Fibroblast of pulmonary artery (primary cell): Measurements from ENCODE around the gene KREMEN1.

Experiments used
- DNase-seq: peaks from one replicate; pipeline ENCODE4 v3.0.0-alpha.2; 2010; ENCODE audit warnings: low read depth
- H3K4me3 ChIP-seq: replicated peaks from 2 replicates; pipeline ENCODE4 v1.5.1; 2011; ENCODE audit warnings: low read depth, mild to moderate bottlenecking, control low read depth, low read length, moderate library complexity
- TF ChIP-seq, protein P1 (sequence below): IDR thresholded peaks from 2 replicates; pipeline ENCODE4 v1.5.1; 2011; ENCODE audit warnings: mild to moderate bottlenecking, control low read depth, low read length, inconsistent platforms; ENCODE audit errors: missing control alignments

Gene KREMEN1

DNA sequence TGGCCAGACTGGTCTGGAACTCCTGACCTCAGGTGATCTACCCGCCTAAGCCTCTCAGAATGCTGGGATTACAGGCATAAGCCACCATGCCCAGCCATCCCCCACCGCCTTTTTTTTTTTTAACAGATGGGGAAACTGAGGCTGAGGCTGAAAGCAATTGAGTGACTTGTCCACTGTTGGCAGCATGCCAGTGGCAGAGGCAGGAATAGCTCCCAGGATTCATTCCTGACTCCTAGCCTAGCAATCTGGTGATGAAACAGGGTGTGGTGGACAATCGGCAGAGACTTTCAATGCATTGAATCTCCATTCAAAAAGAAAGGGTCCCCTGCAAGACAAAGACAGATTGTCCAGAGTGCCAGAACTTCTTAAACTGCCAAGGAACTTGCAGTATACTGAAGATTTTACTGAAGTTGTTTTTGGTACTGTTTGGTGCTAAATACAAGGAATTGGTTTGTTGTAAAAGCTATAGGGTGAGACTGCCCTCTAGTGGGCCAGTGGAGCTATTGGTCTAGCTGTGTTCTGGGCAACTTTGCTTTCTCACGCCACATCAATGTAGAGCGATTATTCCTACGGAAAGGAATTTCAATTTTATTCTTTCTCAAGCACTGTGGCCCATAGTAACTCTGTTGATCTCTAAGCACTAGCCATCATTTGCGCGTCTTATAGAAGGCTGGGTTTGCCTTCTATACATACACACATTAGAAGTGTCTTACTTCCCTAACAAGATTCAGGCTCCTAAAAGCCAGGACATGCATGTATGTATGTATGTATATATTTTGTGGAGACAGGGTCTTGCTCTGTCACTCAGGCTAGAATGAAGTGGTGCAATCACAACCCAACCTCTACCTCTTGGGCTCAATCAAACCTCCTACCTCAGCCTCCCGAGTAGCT is 32.2 kb upstream of the KREMEN1 start:
- TF ChIP-seq, protein P1, sequence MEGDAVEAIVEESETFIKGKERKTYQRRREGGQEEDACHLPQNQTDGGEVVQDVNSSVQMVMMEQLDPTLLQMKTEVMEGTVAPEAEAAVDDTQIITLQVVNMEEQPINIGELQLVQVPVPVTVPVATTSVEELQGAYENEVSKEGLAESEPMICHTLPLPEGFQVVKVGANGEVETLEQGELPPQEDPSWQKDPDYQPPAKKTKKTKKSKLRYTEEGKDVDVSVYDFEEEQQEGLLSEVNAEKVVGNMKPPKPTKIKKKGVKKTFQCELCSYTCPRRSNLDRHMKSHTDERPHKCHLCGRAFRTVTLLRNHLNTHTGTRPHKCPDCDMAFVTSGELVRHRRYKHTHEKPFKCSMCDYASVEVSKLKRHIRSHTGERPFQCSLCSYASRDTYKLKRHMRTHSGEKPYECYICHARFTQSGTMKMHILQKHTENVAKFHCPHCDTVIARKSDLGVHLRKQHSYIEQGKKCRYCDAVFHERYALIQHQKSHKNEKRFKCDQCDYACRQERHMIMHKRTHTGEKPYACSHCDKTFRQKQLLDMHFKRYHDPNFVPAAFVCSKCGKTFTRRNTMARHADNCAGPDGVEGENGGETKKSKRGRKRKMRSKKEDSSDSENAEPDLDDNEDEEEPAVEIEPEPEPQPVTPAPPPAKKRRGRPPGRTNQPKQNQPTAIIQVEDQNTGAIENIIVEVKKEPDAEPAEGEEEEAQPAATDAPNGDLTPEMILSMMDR = no peak
- H3K4me3 ChIP-seq = no peak overlapping the region
- peak; percentile 95 for DNase-seq

DNA sequence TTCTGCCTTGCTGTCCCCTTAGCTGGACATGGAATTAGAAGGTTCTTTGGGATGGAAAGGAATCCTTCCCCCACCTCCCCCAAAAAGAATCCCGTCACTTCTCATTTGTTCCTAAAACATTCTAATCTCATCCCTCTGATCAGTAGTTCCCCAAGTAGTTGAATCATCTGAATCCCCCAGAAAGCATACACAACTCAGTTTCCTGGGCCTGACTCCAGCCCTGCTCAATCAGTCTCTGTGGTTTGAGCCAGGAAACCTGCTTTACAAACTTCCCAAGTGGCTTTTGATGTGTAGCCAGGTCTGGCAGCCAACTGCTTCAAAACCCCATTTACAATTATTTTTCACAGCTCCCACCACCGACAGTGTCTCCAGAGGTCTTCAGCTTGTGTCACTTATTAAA is 31.4 kb upstream of the KREMEN1 start:
- H3K4me3 ChIP-seq = no peak overlapping the region
- TF ChIP-seq, protein P1 = no peak
- peak; percentile 70 for DNase-seq

DNA sequence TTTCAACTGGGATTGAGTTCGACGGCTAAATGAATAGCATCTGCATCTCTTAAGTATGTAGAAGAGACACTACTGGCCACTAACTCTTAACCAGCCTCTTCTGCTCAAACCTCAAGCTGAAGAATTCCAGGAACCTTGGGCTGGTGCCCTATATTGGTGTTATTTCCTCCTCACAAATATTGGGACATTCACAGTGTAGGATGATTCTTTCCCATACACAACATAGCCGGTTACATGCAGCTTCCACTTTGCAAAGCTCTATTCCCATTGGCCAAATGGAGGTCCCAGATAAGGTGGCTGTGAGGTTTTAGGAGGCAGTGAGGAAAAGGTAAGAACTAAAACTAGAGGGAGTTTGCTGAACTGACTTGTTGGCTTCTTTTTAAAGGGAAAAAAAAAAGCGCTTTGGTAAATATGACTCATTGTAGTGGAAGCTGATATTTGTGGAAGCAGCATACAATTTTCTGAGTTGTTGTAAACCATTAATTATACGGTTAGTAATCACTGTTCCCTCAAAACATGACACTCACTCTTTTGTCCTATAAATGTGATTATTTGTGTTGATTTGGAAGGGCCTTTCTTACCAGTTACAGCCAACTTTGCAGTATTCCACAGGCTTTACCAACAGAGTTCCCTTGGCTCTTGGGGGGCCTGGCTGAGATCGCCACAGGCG is 28.8 kb upstream of the KREMEN1 start:
- TF ChIP-seq, protein P1 = no peak
- H3K4me3 ChIP-seq = no peak overlapping the region
- DNase-seq = peak; percentile 65

DNA sequence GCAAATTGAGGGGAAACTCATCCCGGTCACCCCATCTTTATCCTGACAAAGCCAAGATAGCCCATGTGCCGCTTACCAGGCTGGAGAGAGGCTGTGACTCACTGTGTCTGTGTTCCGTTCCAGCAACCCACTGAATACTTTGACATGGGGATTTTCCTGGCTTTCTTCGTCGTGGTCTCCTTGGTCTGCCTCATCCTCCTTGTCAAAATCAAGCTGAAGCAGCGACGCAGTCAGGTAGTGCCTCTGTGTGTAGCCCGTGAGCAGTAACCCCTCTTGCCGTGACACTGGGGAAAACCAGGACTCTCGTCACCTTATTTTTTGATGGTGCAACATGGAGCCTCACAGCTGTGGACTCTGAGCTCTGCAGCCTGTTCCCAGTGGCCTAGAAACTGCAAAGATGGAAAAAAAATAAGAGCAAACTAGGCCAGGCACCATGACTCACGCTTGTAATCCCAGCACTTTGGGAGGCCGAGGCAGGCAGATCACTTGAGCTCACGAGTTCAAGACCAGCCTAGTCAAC is 28.1 kb upstream of the KREMEN1 start:
- H3K4me3 ChIP-seq = no peak overlapping the region
- TF ChIP-seq, protein P1 = no peak

DNA sequence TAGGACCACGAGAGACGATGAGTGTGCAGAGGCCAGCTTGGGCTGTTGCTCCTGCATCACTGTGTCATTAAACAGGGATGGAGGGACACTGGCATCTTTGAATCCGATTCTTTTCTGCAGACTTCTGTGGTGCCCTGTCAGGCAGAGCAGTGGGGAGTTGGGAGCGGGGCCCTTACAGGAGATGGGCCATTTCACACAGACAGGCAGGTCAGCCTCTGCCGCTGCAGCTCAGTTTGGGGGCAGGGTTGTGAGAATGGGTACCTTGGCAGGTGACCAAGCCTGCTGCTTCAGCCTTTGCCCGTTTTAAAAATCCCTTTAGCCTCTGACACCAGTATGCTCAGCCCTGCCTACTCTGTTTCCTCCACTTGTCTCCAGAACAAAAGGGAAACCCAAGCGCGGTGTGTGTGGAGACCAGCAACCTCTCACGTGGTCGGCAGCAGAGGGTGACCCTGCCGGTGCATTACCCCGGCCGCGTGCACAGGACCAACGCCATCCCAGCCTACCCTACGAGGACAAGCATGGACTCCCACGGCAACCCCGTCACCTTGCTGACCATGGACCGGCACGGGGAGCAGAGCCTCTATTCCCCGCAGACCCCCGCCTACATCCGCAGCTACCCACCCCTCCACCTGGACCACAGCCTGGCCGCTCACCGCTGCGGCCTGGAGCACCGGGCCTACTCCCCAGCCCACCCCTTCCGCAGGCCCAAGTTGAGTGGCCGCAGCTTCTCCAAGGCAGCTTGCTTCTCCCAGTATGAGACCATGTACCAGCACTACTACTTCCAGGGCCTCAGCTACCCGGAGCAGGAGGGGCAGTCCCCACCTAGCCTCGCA is 23.8 kb upstream of the KREMEN1 start:
- H3K4me3 ChIP-seq = no peak overlapping the region
- no peak for DNase-seq
- TF ChIP-seq, protein P1 = no peak

More for the DNA sequence above, 28.1 kb upstream of the KREMEN1 start:
- peak; percentile 70 for DNase-seq

DNA sequence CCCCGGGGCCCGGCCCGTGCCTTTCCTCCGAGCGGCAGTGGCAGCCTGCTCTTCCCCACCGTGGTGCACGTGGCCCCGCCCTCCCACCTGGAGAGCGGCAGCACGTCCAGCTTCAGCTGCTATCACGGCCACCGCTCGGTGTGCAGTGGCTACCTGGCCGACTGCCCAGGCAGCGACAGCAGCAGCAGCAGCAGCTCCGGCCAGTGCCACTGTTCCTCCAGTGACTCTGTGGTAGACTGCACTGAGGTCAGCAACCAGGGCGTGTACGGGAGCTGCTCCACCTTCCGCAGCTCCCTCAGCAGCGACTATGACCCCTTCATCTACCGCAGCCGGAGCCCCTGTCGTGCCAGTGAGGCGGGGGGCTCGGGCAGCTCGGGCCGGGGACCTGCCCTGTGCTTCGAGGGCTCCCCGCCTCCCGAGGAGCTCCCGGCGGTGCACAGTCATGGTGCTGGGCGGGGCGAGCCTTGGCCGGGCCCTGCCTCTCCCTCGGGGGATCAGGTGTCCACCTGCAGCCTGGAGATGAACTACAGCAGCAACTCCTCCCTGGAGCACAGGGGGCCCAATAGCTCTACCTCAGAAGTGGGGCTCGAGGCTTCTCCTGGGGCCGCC is 23.1 kb upstream of the KREMEN1 start:
- TF ChIP-seq, protein P1 = no peak
- no peak for DNase-seq
- H3K4me3 ChIP-seq = no peak overlapping the region
